Myometrial cell (primary cell): ENCODE results near the gene CROCC. TPM values are rescaled to one million over a fixed set of nuclear protein-coding genes. Genes with fewer than 3 reads are reported as not detected.

Source experiments
- total RNA-seq: library from RNA; depleted of rRNA; stranded (reverse); fragments of >200 nt; gene quantifications from 2 replicates; pipeline ENCODE4 v1.2.3, GENCODE V29; 2015

Gene CROCC
- total RNA-seq = 8.5 and 11.0 TPM in 2 replicates

GRCh38 chr1:16921391-16922185 lies at the start of gene CROCC:
TSS of gene CROCC (plus strand) at chr1:16921931. CDS start at chr1:16922019, 88 bp downstream.

GRCh38 chr1:16895598-16896315 lies 26.0 kb upstream of the CROCC start, which contains the start of gene RNU1-2:
TSS of gene RNU1-2 (plus strand) at chr1:16895980.

GRCh38 chr1:16980473-16981268 lies 58.9 kb downstream of the CROCC start, which contains the start of gene MFAP2:
TSS of gene MFAP2 (minus strand) at chr1:16980620. CDS start at chr1:16978273, 2,347 bp downstream.

GRCh38 chr1:17011439-17012307 lies 89.9 kb downstream of the CROCC start, which contains the start of gene ATP13A2:
TSS of gene ATP13A2 (minus strand) at chr1:17011928. CDS start at chr1:17011738, 190 bp downstream.

Other genes starting within 250 kb of the CROCC start
- not detected in 2 replicates for gene RNU1-4, start 181.4 kb upstream of the CROCC start, total RNA-seq
- not detected in 2 replicates for gene RNU1-2, start 26.0 kb upstream of the CROCC start, total RNA-seq
- 10.8 and 16.4 TPM in 2 replicates for gene MFAP2, start 58.7 kb downstream of the CROCC start, total RNA-seq
- gene ATP13A2, start 90.0 kb downstream of the CROCC start, total RNA-seq = 24.8 and 36.3 TPM in 2 replicates
- 159 and 207 TPM in 2 replicates for gene SDHB, start 132.1 kb downstream of the CROCC start, total RNA-seq
- gene PADI2, start 197.5 kb downstream of the CROCC start, total RNA-seq = not detected in 2 replicates